Kidney glomerular epithelial cell (primary cell): ENCODE measurements around the gene PRKAA2.

Experiments
- DNase-seq: peaks from one replicate; lab custom pipeline; 2025; lab: John Stamatoyannopoulos, UW

PRKAA2 gene

DNA sequence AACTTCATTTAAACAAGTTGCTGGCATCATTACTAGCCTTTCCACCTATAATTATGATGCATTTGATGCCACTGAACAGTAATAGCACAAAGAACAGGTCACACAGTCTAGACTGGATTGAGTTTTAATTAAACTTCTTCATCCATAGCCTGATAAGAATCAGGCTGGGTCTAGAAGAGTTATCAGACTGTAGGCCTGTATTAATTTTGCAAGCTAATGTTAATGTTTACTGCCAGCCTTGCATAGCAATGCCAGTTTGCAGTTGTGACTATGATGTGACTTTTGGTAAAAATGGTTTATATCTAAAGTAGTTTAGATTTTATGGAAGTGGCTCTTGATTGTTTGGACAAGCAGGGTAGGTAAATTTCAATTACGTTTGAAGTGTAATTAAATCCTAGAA is 68.0 kb downstream of the PRKAA2 start:
- DNase-seq, result no peak

DNA sequence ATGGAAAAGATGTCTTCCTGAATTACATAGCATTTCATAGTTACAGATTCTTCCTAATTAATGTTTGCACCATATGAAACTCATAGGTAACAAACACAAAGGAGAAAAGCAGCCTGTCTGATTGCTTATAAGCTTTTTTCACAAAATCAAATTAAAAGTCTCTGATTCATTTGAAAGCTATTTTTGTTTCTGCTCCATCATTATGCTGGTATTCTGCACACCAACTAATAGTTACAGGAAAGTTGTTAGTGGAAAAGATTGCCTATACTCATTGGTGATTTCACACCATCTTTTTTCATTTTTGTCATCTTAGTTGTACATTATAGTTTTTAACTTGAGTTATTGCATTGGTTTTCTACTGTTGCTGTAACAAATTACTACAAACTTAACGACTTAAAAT is 70.0 kb downstream of the PRKAA2 start:
- peak; percentile 74 for DNase-seq

DNA sequence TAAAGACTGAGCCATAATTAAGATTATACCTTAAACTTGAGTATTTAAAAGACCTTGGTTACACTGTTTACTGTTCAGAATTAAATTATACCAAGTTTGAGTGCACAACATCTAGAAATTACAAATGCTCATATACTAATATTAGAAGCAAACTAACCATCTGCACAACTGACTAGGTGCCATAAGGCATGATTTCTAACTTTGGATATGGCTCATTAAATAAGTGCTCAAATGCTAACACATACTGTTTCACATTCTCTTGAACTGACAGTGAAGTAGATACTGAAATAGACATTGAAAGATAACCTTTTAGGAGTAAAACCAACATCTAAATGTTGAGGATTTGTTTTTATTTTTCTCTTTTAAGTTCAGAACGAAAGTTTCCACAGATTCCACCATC is 74.1 kb downstream of the PRKAA2 start:
- no peak for DNase-seq

DNA sequence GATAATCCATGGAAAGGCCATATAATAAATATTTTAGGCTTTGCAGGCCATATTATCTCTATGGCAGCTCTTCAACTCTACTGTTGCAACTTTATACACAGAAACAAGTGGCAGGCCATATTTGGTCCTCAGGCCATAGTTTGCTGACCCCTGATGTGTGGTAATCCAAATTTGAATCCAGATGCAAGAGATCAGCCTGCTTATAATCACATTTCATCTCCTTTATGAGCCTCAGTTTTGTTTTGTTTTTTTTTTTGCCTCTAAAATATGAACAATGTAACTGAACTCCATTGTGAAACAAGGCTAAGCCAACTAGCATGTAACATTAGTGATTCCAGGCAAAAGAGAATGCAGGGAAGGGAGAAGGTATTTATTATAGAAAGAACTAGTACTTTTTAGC is 81.6 kb downstream of the PRKAA2 start:
- DNase-seq, result no peak

DNA sequence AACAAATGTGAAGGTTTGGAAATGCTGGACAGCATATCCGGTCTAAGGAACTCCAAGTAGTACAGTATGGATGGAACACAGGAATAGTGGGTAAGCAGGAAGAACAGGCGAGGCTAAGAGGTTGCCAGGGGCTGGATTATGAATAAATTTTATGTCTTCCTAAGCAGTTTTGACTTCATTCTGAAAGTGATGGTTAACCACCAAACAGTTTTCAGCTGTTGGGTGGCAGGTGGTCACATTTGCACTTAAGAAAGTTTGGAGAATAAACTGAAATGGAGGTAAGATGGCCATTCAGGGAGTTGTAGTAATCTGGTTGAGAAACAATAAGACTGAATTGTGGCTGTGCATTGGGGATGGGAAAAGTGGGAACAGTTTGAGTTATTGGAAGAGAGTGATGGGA is 83.8 kb downstream of the PRKAA2 start:
- DNase-seq, result no peak

DNA sequence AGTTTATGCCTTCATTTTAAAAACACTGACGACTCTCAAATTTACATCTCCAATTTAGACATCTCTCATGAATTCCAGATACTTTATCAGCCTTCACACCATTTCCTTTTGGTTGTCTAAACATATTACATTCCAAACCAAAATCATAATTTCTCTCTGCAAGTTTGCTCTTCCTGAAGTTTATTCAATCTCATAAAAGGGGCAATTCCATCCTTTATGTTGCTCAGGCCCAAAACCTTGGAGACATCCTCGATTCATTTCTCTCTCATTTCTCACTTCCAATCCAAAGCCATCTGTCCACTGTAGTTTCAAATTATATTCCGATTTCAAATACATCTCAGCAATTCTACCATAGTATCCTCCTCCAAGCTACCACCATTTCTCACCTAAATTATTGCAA is 100.1 kb downstream of the PRKAA2 start:
- no peak for DNase-seq

DNA sequence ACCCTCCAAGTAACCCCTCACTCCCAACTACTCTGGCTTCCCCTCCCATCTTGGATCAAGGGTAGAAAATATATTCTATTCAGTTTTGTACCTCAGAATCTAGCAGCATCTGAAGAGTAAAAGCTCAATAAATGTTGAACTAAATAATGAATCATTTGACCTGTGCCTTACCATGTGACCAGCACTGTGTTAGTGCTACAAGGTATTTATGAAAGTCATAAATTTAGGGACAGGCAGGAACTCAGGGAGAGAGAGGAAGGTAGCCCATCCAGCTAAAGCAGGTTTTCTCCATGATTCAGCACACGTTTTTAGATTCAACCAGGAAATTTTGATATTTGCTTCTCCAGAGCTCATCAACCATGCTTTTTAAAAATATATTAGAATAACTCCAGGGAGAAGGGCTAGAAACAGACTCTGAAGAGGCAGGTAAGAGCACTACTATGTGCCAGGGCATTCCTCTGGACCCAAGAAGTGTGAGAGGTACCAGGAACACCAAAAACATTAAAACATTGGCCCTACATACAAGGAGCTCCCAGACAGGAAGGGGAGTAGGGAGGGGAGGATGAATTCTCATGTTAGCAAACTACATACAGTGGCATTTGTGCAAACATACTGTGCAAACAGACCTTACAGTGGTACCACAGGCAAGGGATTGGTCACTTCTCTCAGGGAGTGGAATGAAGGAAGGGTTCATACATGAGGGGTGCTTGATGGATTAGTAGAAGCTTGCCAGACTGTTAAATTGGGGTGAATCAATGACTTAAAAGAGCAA is 109.8 kb downstream of the PRKAA2 start:
- no peak for DNase-seq

DNA sequence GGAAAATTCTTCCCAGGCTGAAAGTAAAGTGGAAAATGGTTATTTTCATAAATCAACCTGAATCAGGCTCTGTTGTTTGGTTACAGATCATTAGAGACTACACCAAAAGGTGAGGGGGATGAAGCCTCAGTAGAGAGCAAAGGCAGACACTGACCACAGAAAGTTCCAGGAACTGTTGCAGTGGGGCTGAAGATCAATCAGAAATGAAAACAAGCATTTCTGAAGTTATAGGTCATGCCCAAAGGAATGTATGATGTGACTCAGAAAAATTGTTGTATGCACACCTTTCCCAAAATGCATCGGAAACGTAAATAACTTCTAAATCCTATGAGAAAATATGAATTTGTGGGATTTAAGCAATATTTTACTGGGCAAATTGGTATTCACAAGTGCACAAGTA is 110.8 kb downstream of the PRKAA2 start:
- peak; percentile 54 for DNase-seq

DNA sequence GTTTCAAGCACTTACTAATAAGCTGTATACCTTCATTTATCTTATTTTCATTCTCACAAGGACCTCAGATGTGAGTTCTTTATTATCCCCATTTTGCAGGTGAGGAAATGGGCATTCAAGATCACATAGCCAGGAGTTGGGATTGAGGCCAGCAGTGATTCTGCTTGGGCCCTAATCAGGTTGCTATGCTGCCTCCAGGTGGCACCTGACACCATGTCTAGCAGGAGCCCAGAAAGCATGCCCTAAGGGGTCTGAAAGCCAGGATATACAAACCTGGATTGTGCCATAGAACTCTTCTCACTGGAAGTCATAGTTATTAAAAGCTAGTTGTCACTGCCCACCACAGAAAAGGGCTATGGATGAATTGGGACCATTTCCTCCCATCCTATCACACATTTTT is 113.0 kb downstream of the PRKAA2 start:
- DNase-seq, result peak; percentile 36

DNA sequence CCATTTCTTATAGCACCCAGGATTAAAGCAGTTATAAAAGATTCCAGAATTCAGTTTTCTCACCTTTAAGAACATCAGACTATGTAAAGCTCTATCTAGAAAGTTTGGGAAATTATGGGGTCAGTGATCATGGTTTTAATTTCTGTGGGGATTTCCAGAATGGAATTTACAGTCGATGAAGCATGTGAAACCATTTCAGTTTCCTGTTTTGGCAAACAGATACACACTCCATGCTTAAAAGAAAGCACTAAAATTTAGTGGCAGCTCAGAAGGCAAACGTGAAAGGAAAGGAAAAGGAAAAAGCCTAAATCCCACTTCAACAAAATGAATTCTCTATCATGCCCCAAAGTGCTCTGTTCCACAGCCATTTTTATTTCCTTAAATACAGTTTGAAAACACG is 113.7 kb downstream of the PRKAA2 start:
- DNase-seq, result no peak
